Activated CD4-positive, alpha-beta T cell treated with anti-CD3 and anti-CD28 coated beads for 4 hours (primary cell): ENCODE results near the gene ZCCHC24.

Experiments
- DNase-seq, 2 donors: peaks; one replicate each; pipeline ENCODE4 v3.0.0-alpha.2; 2020

The ZCCHC24 gene

DNA sequence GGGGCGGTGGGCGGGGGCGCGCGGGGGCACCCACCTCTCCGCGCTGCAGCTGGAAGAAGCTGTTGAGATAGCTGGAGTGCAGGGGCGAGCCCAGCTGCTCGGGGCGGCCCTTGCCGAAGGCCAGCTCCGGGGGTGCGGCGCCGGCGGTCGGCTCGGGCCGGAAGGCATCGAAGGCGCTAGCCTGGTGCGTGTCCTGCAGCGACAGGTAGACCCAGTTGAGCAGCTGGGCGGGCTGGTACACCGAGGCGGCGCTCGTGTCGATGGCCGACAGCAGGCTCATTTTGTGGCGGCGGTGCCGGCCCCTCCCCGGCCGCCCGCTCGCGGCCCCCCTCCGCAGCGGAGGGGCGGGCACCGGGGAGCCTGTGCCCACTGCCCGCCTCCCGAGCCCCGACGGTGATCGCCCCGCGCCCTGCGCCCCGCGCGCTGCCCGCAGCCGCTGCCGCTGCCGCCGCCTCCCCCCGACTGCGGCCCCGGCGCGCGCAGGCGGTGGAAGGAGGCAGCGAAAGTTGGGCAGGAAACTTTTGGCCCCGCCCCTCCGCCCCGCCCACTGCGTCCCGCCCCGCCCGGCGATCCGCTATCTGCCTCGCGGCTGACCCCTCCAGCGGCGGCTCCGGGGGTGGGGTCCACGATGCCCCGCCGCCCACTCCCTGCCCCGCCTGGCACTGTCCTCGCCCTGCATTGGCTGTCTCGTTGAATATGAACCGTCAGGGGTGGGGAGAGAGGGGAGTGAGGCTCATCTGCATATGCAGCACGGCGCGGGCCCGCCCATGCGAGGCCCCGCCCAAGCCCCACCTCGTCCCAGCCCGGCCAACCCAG is at the start of gene ZCCHC24:
Gene ZCCHC24 (minus strand): TSS at position 464 of the 816 bp plus-strand sequence. CDS start 184 bp downstream, at position 280.
- DNase-seq: peak; percentile 91 to 93

DNA sequence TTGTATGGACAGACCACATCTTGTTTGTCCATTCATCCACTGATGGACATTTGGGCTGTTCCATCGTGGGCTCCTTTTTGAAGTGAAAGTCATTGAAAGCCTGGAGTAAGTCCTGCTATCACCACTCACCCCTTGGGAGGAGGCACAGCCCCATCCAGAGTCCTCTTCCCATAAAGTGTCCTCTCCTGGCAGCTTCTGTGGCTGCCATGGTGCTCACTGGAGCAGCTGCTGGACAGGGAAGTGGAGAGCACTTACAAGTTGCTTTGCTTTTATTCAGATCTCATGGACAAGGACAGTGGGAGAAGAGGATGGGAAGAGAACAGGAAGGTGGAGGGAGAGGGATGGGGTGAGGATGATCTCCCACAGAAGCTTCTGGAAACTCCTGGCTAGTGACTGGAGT is 48.4 kb upstream of the ZCCHC24 start:
- DNase-seq: no peak

- no peak for DNase-seq
These were observed 47.4 kb upstream of the ZCCHC24 start for GRCh38 chr10:79492839-79493238.

GRCh38 chr10:79492256-79492655 is 46.8 kb upstream of the ZCCHC24 start:
- DNase-seq: no peak

GRCh38 chr10:79491143-79491835 is 45.9 kb upstream of the ZCCHC24 start:
- DNase-seq: no peak

- DNase-seq: no peak
These were observed 45.1 kb upstream of the ZCCHC24 start for GRCh38 chr10:79490400-79491142.

DNA sequence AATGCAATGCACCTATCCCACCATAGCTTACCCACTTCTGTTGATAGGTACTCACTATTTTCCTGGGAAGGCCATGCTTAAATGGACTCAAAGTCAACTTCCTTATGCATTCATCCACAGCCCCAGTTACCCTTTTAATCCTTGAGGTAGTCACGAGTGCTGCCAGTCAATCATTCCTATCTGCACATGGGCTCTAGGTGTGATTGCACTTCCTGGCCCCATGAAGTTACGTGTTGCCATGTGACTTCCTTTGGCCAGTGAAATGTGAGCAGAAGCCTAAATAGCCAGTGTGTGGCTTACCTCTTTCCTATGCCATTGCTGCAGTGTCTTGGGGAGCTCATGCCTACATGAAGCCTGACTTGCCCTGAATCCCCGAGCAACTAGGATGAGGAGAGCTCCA is 43.4 kb upstream of the ZCCHC24 start:
- no peak for DNase-seq

GRCh38 chr10:79488336-79488735 is 42.9 kb upstream of the ZCCHC24 start:
- no peak for DNase-seq

DNA sequence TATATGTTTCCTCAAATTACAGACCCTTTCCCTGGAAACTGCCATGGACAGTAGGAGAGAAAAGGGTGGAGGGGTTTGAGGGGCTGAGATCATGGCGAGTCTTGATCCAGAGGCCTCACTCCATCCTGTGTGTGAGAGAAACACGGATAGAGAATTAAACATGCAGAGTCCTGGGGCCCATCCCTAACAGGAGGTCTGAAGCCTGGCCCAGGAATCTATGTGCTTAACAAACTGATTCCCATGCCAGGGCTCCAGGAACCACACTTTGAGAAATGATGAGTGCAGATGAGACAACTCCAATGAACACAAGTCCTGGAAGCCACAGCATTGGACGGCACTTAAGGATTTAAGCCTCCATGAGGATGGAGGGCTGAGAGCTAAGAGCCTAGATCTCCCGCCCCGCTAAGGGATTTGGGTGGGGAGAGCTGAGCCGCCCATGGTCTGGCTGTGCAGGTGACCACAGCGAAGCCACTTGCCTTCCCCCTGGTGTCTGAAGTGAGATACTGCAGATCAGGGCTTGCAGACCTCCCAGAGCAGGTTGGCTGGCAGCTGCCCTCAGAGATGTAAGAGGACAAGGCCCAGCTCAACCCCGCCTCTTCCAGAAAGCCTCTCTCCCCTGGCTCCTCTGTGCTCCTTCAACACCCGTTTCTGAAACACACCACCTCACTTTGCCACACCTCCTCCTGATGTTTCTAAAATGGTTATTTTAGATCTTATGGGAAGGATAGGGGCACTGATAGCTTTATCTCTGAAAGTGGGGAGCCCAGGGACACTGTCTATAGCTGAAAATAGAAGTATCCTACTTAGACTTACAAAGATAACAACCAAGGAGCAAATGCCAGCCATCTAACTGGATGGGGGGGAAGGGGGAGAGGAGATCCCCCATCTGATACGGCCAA is 42.1 kb upstream of the ZCCHC24 start:
- DNase-seq: peak in 1 of 2 donors; percentile 8

GRCh38 chr10:79484476-79484875 is 39.1 kb upstream of the ZCCHC24 start:
- no peak for DNase-seq

DNA sequence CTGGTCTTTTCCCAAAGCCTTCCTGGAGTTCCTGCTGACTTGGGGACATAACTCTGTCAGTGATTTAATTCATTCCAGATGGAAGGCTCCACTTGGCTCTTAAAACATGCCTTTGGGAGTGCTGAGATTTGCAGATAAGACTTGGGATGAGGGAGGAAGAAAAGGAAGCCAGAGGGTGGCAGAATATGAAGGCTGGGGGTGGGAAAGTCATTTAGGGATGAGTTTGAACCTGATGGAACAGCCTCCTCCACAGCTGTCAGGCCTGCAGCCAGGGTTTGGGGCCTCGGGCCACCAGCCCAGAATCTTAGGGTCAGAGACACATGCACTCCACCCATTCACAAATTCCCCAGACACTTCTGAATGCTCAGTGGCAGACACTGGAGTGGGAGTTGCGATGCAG is 38.5 kb upstream of the ZCCHC24 start:
- DNase-seq: no peak

DNA sequence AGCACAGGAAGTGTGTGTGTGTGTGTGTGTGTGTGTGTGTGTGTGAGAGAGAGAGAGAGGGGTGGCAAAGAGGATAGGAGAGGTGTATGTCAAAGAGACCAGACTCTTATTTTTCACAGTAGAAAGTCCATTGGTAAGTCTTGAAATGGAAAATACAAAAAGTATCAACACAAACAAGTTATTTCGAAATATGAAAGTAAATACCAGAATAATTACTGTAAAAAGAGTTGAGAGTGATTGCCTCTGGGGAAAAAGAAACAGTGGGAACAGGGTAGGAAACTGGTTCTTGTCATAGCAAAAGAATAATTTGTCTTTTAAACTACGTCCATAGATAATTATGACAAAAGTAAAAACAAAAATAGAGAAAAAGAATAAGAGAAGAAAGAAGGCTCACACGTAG is 37.9 kb upstream of the ZCCHC24 start:
- DNase-seq: no peak

DNA sequence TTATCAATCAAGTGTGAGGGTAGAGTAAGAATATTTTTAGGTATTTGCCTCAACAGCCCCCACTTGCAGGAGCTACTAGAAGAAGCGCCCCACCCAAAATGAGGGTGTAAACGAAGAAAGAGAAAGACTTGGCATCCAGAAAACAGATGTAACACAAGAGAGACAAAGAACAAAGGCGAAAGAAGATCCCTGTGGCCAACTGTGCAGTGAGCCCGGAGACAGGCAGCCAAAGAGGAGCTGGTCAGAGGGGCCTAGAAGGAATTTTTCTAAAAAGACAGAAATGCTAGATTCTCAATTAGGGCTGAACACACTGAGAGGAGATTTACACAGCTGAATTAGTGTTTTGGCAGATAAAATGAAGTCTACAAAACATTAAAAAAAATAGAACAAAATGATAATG is 37.3 kb upstream of the ZCCHC24 start:
- DNase-seq: no peak

DNA sequence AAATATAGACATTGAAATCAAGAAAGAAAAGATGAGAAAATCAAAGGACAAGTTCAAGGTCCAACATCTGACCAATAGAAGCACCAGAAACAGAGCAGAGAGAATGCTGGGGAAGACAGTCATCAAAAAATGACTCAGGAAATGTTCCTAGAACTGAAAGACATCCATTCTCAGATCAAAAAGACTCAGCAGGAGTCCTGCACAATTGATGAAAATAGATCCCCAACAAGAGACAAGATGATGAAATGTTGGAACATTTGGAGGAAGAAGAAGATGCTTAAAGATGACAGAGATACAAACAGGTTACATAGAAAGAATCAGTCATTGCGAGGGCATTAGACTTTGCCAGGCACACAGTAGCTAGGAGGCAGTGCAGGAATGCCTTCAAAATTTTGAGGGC is 36.9 kb upstream of the ZCCHC24 start:
- DNase-seq: no peak

DNA sequence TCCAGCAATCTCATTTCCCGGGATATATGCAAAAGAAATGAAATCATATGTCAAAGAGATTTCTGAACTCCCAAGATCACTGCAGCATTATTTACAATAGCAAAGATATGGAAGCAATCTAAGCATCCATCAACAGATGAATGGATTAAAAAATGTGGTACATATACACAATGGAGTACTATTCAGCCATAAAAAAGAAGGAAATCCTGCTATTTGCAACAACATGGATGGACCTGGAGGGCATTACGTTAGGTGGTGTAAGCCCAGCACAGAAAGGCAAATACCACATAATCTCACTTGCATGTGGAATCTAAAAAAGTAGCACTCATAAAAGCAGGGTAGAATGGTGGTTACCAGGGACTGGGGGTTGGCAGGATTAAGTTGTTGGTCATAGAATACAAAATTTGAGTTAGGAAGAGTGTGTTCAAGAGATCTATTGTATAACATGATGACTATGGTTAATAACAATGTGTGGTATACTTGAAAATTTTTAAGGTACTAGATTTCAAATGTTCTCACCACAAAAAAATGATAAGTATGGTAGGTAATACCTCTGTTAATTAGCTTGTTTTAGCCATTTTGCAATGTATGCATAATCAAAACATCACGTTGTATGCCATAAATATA is 34.0 kb upstream of the ZCCHC24 start:
- DNase-seq: no peak

DNA sequence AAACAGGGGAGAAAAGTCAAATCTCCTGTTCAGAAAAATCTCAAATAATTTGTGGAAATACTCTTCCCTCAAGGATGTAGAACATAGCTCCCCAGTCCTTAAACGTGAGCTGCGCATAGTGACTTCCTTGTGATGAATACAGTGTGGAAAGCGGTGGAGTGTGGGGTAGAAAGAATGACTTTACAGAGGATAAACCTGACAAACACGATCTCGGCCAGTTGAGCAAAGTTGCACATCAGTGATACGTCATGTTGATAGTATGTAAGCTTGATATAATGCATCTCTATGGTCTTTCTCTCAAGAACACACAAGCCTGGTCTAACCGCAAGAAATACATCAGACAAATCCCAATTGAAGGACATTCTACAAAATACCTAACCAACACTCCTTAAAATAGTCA is 32.0 kb upstream of the ZCCHC24 start:
- DNase-seq: no peak

DNA sequence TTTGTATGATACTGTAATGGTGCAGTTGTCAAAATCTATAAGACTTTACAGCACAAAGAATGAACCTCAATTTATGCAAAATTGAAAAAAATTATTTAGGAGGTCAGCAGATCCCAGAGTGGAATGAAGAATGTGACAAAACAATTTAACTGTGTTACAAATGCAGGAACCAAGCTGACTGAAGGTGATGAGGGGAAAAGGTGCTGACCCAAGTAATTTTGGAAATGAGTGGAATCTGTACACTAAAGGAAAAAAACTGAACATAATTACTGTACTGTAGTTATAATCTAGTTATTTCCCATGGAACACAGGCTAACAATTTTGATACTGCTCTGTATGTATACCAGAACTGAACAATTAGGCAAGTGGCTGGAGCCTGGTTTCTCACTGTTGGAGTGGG is 31.2 kb upstream of the ZCCHC24 start:
- DNase-seq: no peak

DNA sequence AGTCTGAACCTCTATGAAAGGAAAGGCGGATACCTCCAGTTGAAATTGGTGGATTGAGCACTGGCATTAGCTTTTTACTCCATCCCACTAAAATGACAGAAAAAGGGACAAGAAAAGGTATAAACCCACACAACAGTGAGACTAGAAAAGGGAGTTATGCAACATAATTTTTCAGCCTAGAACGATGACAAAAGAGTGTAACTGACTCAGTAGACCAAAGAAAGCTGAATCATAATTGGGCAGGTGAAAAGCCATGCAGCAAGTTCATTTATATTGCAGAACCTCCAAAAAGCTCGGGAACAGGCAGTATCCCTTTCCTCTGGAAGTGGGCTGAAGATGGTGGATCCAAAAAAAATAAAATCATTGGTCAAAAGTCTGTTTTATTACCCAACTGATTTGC is 30.5 kb upstream of the ZCCHC24 start:
- no peak for DNase-seq

GRCh38 chr10:79475119-79475653 is 29.8 kb upstream of the ZCCHC24 start:
- DNase-seq: no peak

DNA sequence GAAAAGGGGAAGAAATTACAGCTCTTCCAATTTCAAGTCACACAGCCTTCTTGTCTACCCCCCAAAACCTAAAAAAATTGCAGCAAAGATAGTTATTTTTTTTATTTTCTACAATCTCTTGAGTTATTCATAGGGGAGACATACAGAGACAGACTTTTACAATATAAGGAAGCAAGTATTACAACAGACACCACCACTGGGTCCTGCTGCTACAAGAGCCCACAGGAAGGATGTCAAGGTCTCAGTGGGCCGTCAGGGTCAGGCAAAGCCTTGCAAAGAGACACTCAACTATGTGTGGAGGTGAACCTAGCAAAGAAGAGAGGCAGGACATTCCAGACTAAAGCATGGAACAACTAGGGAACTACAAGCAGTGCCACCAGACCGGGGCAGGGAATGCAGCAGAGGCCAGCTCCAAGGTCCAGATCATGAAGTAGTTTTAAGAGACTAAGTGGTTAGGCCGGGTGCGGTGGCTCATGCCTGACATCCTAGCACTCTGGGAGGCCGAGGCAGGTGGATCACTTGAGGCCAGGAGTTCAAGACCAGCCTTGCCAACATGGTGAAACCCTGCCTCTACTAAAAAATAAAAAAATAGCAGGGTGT is 28.2 kb upstream of the ZCCHC24 start:
- DNase-seq: no peak

DNA sequence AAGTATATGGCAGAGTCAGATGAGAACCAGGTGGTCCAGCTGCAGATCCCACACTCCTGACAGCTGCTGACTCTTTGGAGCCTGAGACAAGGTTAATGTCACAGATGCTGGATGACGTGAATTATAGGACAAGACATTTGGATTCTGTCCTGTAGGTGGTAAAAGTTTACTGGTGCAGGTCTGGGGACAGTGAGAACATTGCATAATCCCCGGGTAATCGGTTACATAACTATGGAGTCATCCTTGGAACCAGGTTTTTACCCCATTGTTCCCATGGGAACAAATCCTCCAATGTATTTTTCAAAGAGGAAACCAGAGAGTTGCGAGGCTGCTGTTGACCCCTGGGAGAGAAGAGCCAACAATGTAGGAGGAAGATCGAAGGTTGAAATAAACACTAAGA is 27.5 kb upstream of the ZCCHC24 start:
- no peak for DNase-seq
